Brain pericyte (primary cell): ENCODE data around the gene COL4A3.
"Not testable (repeated sequence)": the region's sequence is repeated elsewhere in the genome, so short reads cannot be mapped to it uniquely, and the experiment has no call there.

Experiments used
- DNase-seq: peaks from one replicate; pipeline ENCODE4 v3.0.0-alpha.2; 2012; ENCODE audit warnings: low read depth, low spot score

The COL4A3 gene

GRCh38 chr2:227154986-227155774 lies 9.2 kb upstream of the COL4A3 start:
- DNase-seq: no peak

GRCh38 chr2:227160164-227160563 lies 4.3 kb upstream of the COL4A3 start:
- no peak for DNase-seq

- no peak for DNase-seq
Measured at GRCh38 chr2:227161947-227162346, 2.5 kb upstream of the COL4A3 start.

DNA sequence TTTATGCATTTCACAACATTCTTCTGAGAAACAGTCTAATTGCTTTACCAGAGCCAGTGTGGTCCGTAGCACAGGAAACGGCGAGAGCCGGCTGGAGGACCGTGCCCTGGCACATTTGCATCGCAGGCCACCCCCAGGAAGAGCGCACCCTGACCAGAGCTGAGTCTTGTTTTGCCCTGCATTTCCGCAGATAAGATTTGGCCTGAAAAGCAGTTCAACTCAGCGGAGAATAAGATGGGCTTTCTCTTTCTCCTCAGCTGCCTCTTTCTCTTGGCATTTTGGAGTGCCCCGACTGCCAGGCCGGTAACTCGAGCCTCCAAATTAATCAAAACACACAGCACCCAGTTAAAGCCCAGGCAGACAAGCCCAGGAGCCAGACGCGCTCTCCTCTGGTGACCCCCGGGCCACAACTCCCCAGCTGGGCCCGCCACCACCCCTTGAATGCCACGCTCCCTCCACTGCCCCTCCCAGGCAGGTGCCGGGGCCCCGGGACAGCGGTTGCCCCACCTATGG lies 883 bp upstream of the COL4A3 start:
- no peak for DNase-seq

GRCh38 chr2:227164763-227165291 lies 403 bp downstream of the COL4A3 start:
- no peak for DNase-seq

DNA sequence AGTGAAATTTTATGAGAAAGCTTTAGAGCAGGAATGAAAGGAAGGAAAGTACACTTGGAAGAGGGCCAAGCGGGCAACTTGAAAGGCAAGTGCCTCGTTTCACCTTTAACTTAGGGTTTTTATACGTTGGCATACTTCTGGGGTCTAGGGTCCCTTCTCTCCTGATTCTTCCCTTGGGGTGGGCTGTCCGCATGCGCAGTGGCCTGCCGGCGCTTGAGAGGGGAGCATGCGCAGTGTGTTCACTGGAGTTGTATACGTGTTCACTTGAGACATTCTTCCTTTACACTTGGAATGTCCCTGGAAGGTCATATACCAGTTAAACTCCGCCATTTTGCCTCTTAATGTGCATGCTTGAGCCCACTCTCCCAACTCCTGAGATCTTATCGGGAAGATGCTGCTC lies 7.4 kb downstream of the COL4A3 start:
- DNase-seq: not testable (repeated sequence)

- DNase-seq: no peak
Measured at GRCh38 chr2:227177592-227178336, 13.3 kb downstream of the COL4A3 start.

DNA sequence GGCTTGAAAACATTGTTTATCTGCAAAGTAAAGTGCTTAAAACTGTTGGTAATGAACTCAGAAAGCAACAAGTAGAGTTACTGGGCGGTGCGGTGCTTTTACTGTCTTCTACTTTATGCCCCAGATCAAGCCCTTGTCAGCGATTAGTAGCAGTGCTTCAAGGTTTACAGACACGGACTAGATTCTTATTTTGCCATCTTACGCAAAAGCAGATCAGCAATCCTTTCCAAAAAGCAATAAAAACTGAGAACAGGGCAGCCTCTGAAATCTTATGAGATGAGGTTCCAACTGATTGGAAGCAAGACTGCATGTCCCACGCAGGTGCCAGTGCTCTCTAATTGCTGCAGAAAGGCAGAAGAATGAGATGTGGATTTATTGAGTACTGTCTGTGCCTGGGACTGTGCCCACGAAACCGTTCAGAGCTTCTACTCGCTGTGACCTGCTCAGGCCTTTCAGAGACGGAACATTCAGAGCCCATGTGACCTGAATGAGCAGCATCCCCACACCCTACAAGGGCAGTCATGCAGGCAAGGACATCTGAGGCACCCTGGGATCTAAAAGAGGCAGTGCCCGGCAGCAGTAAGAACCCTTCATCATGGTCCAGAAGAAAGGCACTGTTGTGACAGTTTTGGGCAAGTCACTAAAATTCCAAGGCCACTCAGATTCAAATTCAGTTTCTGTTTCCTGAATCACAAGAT lies 15.7 kb downstream of the COL4A3 start:
- no peak for DNase-seq

DNA sequence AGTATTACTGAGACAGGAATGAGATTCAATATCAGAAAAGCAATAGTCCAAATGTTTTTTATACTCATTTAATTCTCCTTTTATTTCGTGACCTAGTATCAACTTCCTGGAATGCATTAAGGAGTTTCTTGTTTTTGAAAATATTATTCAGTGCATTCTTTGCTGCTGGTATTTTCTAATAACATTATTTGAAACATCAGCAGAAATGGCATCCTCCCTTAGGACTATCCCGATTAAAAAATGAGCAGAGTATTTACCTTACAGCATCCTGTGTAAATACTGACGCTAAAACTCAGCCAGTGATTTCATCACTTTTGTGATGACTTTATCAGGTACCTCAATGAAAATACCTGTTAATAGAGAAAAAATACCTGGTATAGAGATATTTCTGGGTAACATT lies 16.3 kb downstream of the COL4A3 start:
- DNase-seq: no peak

DNA sequence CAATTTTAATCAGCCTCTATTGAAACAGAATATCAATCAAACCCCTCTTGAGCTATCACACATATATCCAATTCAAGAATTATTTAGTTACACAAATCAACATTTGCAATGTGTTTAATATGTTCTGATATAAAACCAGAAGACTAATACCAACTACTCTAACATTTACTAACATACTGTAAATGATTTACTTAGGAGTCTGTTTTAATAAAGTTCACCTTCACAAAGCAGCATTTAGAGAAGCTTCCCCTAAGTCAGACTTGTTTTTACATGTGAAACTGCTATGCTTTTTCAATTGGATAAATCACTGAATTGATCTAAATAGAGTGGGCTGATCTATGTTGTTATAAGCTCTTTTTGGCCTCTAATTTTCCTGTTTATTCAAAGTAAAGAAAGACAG lies 18.3 kb downstream of the COL4A3 start:
- no peak for DNase-seq

- no peak for DNase-seq
Measured at GRCh38 chr2:227183657-227184367, 19.4 kb downstream of the COL4A3 start.

- DNase-seq: no peak
Measured at GRCh38 chr2:227185615-227186232, 21.3 kb downstream of the COL4A3 start.

- DNase-seq: no peak
Measured at GRCh38 chr2:227186751-227187150, 22.3 kb downstream of the COL4A3 start.

DNA sequence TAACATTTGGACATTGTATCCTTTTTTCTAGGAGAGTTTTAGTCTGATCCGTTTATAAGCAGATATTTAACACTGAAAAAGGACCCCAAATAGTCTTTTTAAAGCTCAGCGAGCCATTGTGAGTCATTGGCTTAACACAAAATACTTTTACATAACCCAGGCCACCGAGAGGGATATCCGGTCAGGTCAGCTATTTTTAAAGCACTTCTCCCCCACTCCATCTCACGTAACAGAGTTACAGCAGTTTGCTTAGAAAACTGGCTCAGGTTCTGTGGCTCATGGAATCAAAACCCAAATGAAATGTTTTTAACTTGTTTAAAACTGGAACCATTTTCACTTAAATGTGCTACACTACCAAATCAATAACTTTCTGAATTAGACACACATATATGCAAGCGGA lies 23.9 kb downstream of the COL4A3 start:
- no peak for DNase-seq

DNA sequence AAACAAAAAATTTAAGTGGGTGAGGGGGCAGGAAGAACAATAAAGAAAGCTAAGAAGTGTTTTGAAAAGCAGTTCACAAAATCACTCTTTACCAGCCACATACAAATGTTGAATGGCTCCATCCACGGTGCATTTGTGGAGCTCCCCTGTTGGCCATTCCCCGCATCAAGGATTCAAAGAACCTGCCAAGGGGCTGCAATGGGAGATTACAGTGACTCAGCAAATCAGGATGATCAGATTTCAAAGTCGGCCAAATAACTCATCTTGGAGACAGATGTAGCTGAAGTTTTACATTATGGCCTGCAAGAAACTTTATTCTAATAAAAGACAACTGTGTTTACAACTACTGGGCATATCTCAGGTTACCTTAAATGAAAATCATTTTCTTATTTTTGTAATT lies 26.9 kb downstream of the COL4A3 start:
- DNase-seq: no peak

- DNase-seq: no peak
Measured at GRCh38 chr2:227192491-227192890, 28.1 kb downstream of the COL4A3 start.

DNA sequence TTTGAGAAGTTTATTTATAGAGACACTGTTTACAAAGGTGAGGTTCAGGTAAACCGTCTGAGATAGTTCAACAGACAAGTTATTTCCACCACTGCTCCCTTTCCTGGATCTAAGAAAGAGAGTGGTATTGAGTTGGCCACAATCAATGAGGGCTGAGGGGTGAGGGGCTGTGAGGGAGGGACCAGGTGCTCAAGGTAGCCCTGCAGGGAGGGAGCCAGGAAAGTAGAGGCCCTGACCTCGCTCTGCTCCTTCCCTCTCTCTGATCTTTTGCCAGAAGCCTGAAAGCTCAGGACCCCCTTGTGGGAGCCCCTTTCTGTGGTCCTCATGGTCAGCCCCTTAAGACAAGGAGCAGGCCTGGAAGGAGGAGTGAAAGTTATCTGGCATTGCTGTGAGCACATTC lies 29.8 kb downstream of the COL4A3 start:
- DNase-seq: no peak

DNA sequence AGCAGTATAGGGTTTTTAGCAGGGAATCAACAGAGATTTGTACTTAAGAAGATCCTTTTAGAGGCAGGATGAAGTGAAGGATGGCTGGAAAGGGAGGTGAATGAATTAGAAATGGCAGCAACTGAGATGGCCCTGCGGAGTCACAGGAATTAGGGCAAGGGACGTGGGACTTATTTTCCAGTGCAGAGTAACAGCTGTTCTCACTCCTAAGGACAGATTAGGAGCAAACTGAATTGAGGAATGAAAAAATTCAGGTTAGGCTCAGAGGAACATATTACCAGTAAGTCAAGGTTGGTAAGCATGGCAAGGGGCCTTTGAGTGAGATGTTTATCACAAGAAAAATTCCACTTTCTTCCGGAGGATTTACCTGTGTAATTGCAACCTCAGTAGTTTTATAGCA lies 34.4 kb downstream of the COL4A3 start:
- DNase-seq: no peak

DNA sequence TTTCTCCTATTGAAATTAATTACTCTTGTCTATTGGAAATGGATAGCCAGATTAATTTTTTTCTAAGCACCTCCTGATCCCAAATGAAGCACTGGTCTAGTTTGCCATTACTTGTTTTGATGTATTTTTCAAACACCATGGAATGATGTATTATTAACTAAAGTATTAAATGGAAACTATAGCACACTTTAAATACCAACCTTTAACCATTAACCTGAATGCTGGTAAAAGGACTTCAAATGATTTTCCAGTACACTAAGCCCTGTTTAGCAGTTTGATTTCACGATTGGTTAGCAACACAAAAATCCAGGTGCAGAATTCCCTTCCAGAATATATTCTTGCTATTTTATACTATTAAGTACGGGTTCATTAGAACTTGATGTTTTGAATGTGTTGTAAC lies 37.3 kb downstream of the COL4A3 start:
- DNase-seq: no peak

DNA sequence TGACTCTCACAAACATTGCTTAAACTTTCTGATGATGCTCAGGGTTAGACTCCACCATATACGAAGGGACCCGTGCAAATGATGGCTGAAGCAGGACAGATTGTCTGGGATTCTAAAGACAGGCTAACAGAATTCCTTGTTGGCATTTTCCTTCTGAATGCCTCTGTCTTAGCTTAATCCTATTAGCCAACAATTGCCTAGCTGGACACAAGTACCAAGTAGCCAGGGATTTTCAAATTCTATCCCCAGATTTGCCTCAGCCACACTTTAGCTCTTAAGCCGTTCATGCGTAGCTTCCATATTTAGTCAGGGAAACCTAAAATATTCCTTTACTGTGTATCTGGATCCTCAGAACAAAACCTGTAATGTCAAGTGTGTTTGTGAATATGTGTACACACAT lies 40.0 kb downstream of the COL4A3 start:
- no peak for DNase-seq

GRCh38 chr2:227205701-227206100 lies 41.3 kb downstream of the COL4A3 start:
- no peak for DNase-seq
